NCI-H2196 treated with DMSO at 0.1 percent for 48 hours (cell line): Measurements from ENCODE around the gene VPS9D1.
"Not testable (repeated sequence)": the region's sequence is repeated elsewhere in the genome, so short reads cannot be mapped to it uniquely, and the experiment has no call there.

ENCODE experiments used
- DNase-seq: peaks from one replicate; lab custom pipeline; 2025; ENCODE audit not compliant: unreplicated experiment; lab: John Stamatoyannopoulos, UW

Gene VPS9D1

DNA sequence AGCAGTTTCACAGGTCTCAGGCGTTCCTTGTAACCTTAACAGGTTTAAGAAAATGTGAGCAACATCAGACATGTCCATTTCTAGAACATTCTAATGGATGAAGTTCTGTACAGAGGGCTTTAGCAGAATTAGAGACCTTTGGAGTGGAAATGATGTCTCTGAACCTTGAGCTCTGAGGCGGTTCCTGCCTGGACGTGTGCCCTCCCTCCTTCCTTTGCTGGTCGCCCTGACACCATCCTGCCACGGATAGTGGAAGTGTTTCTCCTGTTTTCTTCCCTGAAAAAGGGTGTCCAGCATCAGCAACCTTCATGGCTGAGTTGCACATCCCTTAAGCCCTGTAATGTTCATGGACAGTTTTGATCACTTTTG lies 51.9 kb downstream of the VPS9D1 start:
- no peak for DNase-seq

DNA sequence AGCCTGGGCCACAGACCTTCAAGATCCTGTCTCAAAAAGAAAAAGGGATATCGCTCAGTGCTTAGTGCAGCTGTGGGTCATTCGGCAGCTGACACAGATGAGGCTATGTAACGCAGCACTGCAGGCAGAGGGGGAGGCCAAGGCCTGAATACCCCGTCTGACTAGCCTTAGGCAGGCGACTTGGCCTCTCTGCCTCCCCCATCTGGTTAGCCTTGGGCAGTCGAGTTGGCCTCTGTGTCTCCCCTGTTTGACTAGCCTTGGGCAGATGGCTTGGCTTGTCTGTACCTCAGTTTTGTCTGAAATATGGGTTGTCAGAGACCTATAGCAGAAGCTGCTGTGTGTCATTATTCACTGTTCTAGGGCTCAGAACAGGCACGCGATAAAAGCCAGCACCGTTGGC lies 53.1 kb downstream of the VPS9D1 start:
- DNase-seq: no peak

DNA sequence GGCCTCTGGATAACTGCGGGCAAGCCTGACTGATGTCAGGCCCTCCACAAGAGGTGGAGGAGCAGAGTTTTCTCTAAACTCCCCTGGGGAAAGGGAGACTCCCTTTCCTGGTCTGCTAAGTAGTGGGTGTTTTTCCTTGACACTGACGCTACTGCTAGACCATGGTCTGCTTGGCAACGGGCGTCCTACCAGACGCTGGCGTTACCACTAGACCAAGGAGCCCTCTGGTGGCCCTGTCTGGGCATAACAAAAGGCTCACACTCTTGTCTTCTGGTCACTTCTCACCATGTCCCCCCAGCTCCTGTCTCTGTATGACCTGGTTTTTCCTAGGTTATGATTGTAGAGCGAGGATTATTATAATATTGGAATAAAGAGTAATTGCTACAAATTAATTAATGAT lies 53.7 kb downstream of the VPS9D1 start:
- not testable (repeated sequence) for DNase-seq

DNA sequence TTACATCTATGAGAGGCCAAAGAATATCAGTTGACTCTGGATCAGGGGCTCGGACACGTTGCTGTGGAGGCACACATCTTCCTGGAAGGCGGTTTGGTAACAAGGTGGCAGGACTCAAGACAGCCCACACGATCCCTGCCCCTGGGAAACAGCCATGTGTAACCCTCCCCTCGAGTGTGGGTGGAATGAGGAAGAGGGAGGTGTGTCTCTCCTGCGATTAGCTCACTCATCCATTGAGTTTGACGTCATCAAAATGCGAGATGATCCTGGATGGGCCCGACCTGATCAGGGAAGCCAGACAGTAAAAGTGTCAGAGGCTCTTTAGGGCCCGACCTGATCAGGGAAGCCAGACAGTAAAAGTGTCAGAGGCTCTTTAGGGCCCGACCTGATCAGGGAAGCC lies 56.5 kb downstream of the VPS9D1 start:
- not testable (repeated sequence) for DNase-seq

DNA sequence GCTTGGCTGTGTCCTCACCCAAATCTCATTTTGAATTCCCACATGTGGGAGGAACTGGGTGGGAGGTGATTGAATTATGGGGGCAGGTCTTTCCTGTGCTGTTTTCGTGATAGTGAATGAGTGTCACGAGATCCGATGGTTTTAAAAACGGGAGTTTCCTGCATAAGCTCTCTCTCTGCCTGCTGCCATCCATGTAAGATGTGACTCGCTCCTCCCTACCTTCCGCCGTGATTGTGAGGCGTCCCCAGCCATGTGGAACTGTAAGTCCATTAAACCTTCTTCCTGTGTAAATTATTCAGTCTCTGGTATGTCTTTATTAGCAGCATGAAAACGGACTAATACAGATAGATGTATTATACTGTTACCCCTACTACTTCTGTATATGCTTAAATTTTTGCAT lies 59.5 kb downstream of the VPS9D1 start:
- no peak for DNase-seq

DNA sequence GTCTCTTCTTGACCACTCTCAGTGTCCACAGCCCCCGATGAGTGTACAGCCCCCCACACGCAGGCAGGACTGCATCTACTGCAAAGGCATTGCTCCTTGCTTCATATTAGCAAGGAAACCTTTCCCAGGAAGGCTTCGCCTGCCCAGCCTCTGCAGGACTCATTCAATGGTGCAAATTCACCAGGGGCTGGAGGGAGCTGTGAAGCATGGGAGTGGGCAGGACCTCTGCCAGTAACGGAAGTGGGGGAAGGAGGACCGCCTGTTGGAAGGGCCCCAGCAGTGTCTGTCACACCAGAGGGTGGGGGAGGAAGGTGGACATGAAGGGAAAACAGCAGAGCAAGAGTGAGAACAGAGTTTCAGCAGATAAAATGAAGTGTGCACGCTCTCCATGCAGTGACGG lies 60.6 kb downstream of the VPS9D1 start:
- DNase-seq: no peak

DNA sequence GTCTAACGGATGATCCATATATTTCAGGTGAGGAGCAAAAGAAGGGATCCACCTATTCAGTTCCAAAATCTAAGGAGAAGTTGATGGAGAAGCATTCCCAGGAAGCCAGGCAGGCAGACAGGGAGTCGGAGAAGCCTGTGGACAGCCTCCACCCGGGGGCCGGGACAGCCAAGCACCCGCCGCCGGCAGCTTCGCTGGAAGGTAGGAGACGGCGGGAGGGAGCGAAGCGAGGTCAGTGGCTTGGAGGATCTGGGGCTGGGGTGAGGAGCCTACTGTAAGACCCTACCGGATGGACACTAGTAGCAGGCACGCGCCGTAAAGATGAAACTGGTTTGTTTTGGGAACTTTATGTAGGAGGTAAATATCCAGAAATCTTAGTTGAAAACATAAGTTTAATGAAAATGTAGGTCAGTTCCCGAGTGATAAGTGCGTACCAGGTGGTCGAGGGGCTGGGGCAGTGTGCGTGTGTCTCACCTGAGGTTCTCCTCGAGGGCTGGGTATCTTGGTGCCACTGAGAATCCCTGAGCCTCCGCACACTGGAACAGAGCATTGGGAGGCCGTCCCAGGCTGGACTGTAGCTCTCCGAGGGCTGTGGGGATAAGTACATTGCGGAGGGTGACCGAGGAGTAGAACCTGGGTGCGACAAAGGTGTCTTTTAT lies 62.3 kb downstream of the VPS9D1 start:
- DNase-seq: no peak

DNA sequence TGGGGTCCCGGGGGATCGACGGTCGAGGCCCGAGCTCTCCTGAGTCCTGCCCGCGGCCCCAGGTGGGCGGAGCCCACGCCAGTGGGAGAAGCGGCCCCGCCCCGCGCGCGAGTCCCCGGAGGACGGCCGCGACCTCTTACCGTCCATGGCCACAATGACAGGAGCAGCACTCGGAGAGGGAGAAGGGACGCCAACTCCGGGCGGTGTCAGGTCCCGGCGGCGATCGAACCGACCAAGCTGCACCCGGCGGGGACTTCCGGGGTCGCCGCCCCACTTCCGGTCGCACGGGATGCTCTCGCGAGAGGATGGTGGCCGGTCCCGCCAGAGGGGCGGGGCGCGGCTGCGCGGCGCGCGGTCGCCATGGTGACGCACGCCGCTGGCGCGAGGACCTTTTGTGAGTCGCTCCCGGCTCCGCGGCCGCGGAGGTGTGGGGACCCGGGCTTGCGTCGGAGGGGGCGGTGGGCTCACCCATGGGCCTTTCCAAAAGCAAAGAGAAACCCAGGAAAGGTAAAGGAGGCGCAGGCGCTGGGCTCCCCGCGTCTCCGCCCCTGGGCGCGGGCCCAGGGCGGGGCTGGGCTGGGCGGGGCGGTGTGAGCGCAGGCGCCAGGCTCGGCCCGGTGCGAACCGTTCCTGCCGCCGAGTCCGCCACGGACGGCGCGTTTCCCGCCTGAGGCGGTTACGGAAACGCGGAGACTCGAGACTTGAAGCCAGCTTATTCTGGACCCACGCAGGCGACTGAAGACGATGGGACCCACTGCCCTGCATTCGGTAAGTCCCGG lies 63.1 kb downstream of the VPS9D1 start, which contains the start of the genes CHMP1A and SPATA33:
CHMP1A (minus strand) TSS at position 267 of the 779 bp plus-strand sequence; CDS start at position 147, 120 bp downstream.
SPATA33 (plus strand) TSS at position 395 of the 779 bp plus-strand sequence; CDS start at position 471, 76 bp downstream.
- peak; percentile 14 for DNase-seq
